Right lobe of liver (tissue), 6 donors: ENCODE data around the gene NCAPH2. TPM values are rescaled to one million over a fixed set of nuclear protein-coding genes. Genes with fewer than 3 reads are reported as not detected.
"Not testable (repeated sequence)": the region's sequence is repeated elsewhere in the genome, so short reads cannot be mapped to it uniquely, and the experiment has no call there.

ENCODE experiments used
- ATAC-seq, 4 donors: fragments of 200-7000 bp; cut with Tn5 transposase; one replicate each; pipeline ENCODE4 v1.9.1; 2020; ENCODE audit warnings: mild to moderate bottlenecking in 4 of 4, moderate library complexity in 4 of 4
- DNase-seq, 3 donors: peaks; one replicate each; pipeline ENCODE4 v3.0.0-alpha.2; 2020
- H3K27ac ChIP-seq, 3 donors: fragments of 200-600 bp; one replicate each; pipeline ENCODE4 v1.8.0; 2022
- H3K27me3 ChIP-seq, 2 donors: fragments of 200-600 bp; one replicate each; pipeline ENCODE4 v1.8.0; 2022
- H3K36me3 ChIP-seq, 4 donors: fragments of 200-600 bp; sonication (generic) in 1 of 4; one replicate each; pipeline versions ENCODE4 v1.5.1 to v1.8.0; 2017 to 2022; ENCODE audit warnings: control low read depth in 1 of 4
- H3K4me1 ChIP-seq, 4 donors: fragments of 200-600 bp; sonication (generic) in 1 of 4; one replicate each; pipeline versions ENCODE4 v1.5.1 to v1.8.0; 2017 to 2022; ENCODE audit warnings: control low read depth in 1 of 4
- H3K4me3 ChIP-seq, 3 donors: fragments of 200-600 bp; one replicate each; pipeline ENCODE4 v1.8.0; 2022
- H3K9me3 ChIP-seq, 4 donors: fragments of 200-600 bp; sonication (generic) in 1 of 4; one replicate each; pipeline versions ENCODE4 v1.5.1 to v1.8.0; 2017 to 2022; ENCODE audit warnings: control low read depth in 1 of 4
- POLR2A ChIP-seq: fragments of 450-650 bp; IDR thresholded peaks from one replicate; pipeline ENCODE4 v1.6.1; 2017; ENCODE audit warnings: antibody characterized with exemption, mild to moderate bottlenecking
- WGBS: methylation state at CpG from one replicate; pipeline ENCODE4 v1.1.6; 2018; ENCODE audit warnings: low coverage, low lambda C conversion rate; ENCODE audit not compliant: insufficient coverage; ENCODE audit errors: missing lambda C conversion rate; 5-methylcytosine and 5-hydroxymethylcytosine counted together
- intact Hi-C, 2 donors: fragments of 100-400 bp; cut with DNase I; formaldehyde crosslinking; loops; one replicate each; pipeline versions ENCODE4 v1.11.2 to v1.14.1; 2022
- total RNA-seq, 6 experiments: library from RNA; depleted of rRNA in 2 of 6; stranded (reverse); fragments of >200 nt in 2 of 6; fragmentation: NEBNext Ultra II Directional in 3 of 6; extraction: Animal tissue kit (Norgen Biotek cat#: 25700) in 3 of 6; gene quantifications; one replicate each; pipeline versions ENCODE4 v1.1.0 to v1.2.4, GENCODE V29; 2016 to 2023
- TF ChIP-seq, protein P1 (sequence below), 4 donors: fragments of 200-600 bp in 3 of 4; fragments of 450-650 bp in 1 of 4; IDR thresholded peaks; one replicate each; pipeline versions ENCODE4 v1.5.1 to v1.8.0; 2016 to 2022; ENCODE audit warnings: antibody characterized with exemption in 4 of 4, mild to moderate bottlenecking in 2 of 4
- donor health status: DM: no; HTN: yes; CAD: no.
- donor health status: DM: no; HTN: no; CAD: no.
- donor health status: DM: no; HTN: no; CAD: no.
- donor health status: DM: no; HTN: yes; CAD: no.
- donor health status: DM: no; HTN: yes; CAD: no.

Gene NCAPH2
- total RNA-seq, 6 experiments from 2014 or later, result 11.4 to 17.3 (median 13.9) TPM

DNA sequence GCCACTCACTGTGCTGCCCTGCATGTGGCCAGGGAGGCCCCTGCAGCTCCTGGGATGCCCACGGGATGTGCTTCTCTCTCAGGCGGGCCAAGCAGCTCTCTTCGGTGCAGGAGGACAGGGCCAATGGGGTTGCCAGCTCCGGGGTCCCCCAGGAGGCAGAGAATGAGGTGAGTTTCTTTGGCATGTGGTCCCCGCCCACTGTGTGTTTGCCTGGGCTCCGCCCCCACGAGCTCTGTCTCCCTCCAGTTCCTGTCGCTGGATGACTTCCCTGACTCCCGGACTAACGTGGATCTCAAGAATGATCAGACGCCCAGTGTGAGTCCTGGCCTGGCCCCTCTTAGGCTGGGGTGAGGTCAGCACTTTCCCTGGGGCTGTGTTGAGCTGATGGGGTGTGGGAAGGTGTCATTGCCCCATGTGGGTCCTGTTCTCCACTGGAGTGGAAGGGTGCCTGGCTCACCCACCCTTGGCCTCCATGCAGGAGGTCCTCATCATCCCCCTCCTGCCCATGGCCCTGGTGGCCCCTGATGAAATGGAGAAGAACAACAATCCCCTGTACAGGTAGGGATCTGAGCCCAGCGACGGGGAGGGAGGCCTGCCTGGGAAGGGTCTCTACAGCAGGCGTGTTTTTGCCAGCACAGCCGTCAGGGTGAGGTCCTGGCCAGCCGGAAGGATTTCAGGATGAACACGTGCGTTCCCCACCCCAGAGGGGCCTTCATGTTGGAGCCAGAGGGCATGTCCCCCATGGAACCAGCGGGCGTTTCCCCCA, 9.7 kb downstream of the NCAPH2 start:
- Histone ChIP-seq H3K4me3 (no peak overlapping the region), H3K9me3 (no peaks in the 10 kb centered on the region), H3K4me1 (no peaks in the 10 kb centered on the region), H3K27ac (no peak overlapping the region), H3K36me3 (peaks cover 0 to 14% (median 4%) of the 10 kb centered on the region in 4 donors), H3K27me3 (no peaks in the 10 kb centered on the region)
- 80% methylated on average over 1 of the region's 20 CpGs for WGBS
- no peak for DNase-seq
- ATAC-seq, result no peak
- TF ChIP-seq, protein P1, sequence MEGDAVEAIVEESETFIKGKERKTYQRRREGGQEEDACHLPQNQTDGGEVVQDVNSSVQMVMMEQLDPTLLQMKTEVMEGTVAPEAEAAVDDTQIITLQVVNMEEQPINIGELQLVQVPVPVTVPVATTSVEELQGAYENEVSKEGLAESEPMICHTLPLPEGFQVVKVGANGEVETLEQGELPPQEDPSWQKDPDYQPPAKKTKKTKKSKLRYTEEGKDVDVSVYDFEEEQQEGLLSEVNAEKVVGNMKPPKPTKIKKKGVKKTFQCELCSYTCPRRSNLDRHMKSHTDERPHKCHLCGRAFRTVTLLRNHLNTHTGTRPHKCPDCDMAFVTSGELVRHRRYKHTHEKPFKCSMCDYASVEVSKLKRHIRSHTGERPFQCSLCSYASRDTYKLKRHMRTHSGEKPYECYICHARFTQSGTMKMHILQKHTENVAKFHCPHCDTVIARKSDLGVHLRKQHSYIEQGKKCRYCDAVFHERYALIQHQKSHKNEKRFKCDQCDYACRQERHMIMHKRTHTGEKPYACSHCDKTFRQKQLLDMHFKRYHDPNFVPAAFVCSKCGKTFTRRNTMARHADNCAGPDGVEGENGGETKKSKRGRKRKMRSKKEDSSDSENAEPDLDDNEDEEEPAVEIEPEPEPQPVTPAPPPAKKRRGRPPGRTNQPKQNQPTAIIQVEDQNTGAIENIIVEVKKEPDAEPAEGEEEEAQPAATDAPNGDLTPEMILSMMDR (IDR thresholded peaks at IDR 0.05), result no peak
- no peak for TF ChIP-seq POLR2A
- intact Hi-C loops, result no loop called here

DNA sequence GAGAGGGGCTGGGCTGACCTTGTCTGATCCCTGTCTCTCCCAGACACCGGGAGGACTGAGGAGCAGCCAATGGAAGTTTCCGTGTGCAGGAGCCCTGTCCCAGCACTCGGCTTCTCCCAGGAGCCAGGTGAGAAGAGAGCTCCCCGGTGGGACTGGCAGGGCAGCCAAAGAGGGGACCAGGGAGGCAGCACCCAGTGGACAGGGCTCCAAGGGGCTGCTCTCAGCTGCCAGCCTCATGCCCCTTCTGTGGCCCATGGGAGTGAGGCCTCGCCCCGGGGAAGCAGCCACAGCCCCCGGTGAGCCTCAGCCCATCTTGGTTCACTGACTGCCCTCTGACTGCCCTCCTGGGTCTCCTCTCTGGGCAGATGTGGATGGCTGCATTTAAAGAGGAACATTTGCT, 10.6 kb downstream of the NCAPH2 start:
- intact Hi-C loops, result no loop called here
- no CpG with 5 or more reads among the region's 7 CpGs for WGBS
- Histone ChIP-seq H3K9me3 (no peaks in the 10 kb centered on the region), H3K27me3 (no peaks in the 10 kb centered on the region), H3K4me3 (no peak overlapping the region), H3K4me1 (peaks cover 0 to 2% (median under 1%) of the 10 kb centered on the region in 4 donors), H3K36me3 (peaks cover 0 to 24% (median 7%) of the 10 kb centered on the region in 4 donors), H3K27ac (no peak overlapping the region)
- no peak for DNase-seq
- no peak for ATAC-seq
- no peak for TF ChIP-seq POLR2A
- TF ChIP-seq, protein P1 (IDR thresholded peaks at IDR 0.05), result no peak

DNA sequence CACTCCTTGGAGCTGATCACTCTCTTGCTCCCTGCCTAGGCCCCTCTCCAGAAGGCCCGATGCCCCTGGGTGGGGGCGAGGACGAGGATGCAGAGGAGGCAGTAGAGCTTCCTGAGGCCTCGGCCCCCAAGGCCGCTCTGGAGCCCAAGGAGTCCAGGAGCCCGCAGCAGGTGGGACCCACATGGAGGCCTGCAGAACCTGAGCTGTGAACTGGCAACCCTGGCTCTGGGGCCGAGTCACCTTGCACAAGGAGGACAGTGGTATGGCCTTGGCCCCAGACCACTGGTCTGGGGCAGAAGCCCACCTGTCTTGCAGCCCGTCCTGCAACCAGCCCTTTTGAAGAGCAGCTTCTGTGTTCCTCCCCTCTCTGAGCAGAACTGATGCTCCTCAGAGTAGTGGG, 11.1 kb downstream of the NCAPH2 start:
- Histone ChIP-seq H3K27me3 (no peaks in the 10 kb centered on the region), H3K27ac (no peak overlapping the region), H3K4me3 (no peak overlapping the region), H3K36me3 (peaks cover 0 to 27% (median 7%) of the 10 kb centered on the region in 4 donors), H3K9me3 (no peaks in the 10 kb centered on the region), H3K4me1 (peaks cover 0 to 8% (median 4%) of the 10 kb centered on the region in 4 donors)
- intact Hi-C loops, result no loop called here
- no CpG with 5 or more reads among the region's 8 CpGs for WGBS
- TF ChIP-seq, protein P1 (IDR thresholded peaks at IDR 0.05), result no peak
- no peak for TF ChIP-seq POLR2A
- DNase-seq (no peak), ATAC-seq (no peak)

DNA sequence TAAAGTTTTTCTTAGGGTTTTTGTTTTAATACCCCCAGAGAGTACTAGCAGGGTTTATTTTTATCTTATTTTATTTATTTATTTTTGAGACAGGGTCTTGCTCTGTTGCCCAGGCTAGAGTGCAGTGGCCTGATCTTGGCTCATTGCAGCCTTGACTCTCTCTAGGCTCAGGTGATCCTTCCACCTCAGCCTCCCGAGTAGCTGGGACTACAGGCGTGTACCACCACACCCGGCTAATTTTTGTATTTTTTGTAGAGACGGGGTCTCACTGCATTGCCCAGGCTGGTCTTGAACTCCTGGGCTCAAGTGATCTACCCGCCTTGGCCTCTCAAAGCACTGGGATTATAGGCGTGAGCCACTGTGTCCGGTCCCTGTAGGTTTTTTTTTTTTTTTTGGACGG, 12.2 kb downstream of the NCAPH2 start:
- not testable (repeated sequence) for H3K27ac ChIP-seq, ATAC-seq, H3K9me3 ChIP-seq, H3K27me3 ChIP-seq, DNase-seq, H3K4me3 ChIP-seq
- WGBS, result 90% methylated on average over 2 of the region's 8 CpGs
- intact Hi-C loops, result loop anchor here in 1 of 2 donors (10.0 kb wide), 1 partner anchor 95 kb away; no protein-coding TSS in a partner anchor
- H3K4me1 ChIP-seq, result peaks cover 0 to 16% (median 6%) of the 10 kb centered on the region in 4 donors
- H3K36me3 ChIP-seq, result peaks cover 0 to 27% (median 7%) of the 10 kb centered on the region in 4 donors

DNA sequence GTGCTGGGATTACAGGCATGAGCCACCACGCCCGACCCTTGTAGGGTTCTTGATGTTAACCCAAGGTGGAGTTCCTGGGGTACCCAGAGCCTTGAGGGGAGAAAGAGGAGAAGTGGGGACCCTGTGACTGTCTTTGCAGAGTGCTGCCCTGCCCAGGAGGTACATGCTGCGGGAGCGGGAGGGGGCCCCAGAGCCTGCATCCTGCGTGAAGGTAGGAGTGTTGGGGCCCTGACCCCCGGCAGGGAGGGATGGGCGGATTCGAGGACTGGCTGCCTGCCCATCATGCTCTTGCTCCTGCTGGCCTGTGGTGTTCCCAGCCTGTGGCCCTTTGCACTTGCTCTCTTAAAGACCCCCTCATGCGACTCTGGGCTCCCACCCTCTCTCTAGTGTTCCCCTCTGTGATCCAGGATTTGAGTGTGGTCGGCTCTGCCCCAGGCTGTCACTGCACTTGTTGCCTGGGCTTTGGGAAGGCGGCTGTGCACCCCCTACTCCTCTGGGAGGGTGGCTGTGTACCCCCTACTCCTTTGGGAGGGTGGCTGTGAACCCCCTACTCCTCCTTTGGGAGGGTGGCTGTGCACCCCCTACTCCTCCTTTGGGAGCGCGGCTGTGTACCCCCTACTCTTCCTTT, 12.9 kb downstream of the NCAPH2 start:
- Histone ChIP-seq H3K27me3 (no peaks in the 10 kb centered on the region), H3K9me3 (no peaks in the 10 kb centered on the region), H3K4me3 (no peak overlapping the region), H3K36me3 (peaks cover 0 to 27% (median 7%) of the 10 kb centered on the region in 4 donors), H3K4me1 (peaks cover 0 to 16% (median 6%) of the 10 kb centered on the region in 4 donors), H3K27ac (no peak overlapping the region)
- intact Hi-C loops, result loop anchor here in 1 of 2 donors (10.0 kb wide), 1 partner anchor 94 kb away; no protein-coding TSS in a partner anchor
- WGBS, result 81% methylated on average over 4 of the region's 13 CpGs
- ATAC-seq (no peak), DNase-seq (no peak)
- TF ChIP-seq, protein P1 (IDR thresholded peaks at IDR 0.05), result no peak
- TF ChIP-seq POLR2A, result no peak
